Keratinocyte (primary cell): ENCODE data around the gene CCDC28B. TPM values are rescaled to one million over a fixed set of nuclear protein-coding genes. Genes with fewer than 3 reads are reported as not detected.

ENCODE experiments used
- DNase-seq: peaks from one replicate; pipeline ENCODE4 v3.0.0-alpha.2; 2011; ENCODE audit warnings: low read depth, missing footprints, low spot score
- FAIRE-seq: peaks from 2 replicates; lab custom pipeline; 2011; peaks lifted over from hg19 to GRCh38; lab: Jason Lieb, UNC
- H2AFZ ChIP-seq: 2 replicates; pipeline ENCODE4 v1.6.0; 2012; ENCODE audit warnings: low read length, control low read depth, inconsistent platforms; ENCODE audit not compliant: control insufficient read depth
- H3K27ac ChIP-seq: 2 replicates; pipeline ENCODE4 v1.5.1; 2011; ENCODE audit warnings: low read length; ENCODE audit not compliant: control insufficient read depth, insufficient read depth
- H3K27me3 ChIP-seq: 3 replicates; pipeline ENCODE4 v1.6.0; 2011; ENCODE audit warnings: low read length; ENCODE audit not compliant: control insufficient read depth, insufficient read depth; ENCODE audit errors: extremely low read depth
- H3K36me3 ChIP-seq, 2 experiments: 2 replicates in 1 of 2; 3 replicates in 1 of 2; pipeline ENCODE4 v1.5.1; 2011; ENCODE audit warnings: low read length in 2 of 2, mild to moderate bottlenecking in 1 of 2; ENCODE audit not compliant: control insufficient read depth in 2 of 2, insufficient read depth in 2 of 2; ENCODE audit errors: extremely low read depth in 1 of 2
- H3K4me1 ChIP-seq: 3 replicates; pipeline ENCODE4 v1.5.1; 2011; ENCODE audit warnings: low read length; ENCODE audit not compliant: control insufficient read depth, insufficient read depth; ENCODE audit errors: extremely low read depth
- H3K4me2 ChIP-seq: 3 replicates; pipeline ENCODE4 v1.6.0; 2011; ENCODE audit warnings: low read depth, low read length; ENCODE audit not compliant: control insufficient read depth, insufficient read depth; ENCODE audit errors: extremely low read depth
- H3K4me3 ChIP-seq, 3 experiments: fragments of 200-600 bp in 1 of 3; sonication (generic) in 1 of 3; 2 replicates in 2 of 3; 3 replicates in 1 of 3; pipeline ENCODE4 v1.5.1; 2011 to 2016; ENCODE audit warnings: low read length in 3 of 3, mild to moderate bottlenecking in 3 of 3, control low read depth in 2 of 3, inconsistent platforms in 1 of 3, low read depth in 1 of 3, mixed read lengths in 1 of 3, mixed run types in 1 of 3, moderate library complexity in 1 of 3; ENCODE audit not compliant: control insufficient read depth in 2 of 3, insufficient read depth in 2 of 3; ENCODE audit errors: extremely low read depth in 1 of 3
- H3K79me2 ChIP-seq: 2 replicates; pipeline ENCODE4 v1.6.0; 2012; ENCODE audit warnings: low read length; ENCODE audit not compliant: control insufficient read depth, insufficient read depth
- H3K9ac ChIP-seq: 3 replicates; pipeline ENCODE4 v1.6.0; 2011; ENCODE audit warnings: low read length; ENCODE audit not compliant: control insufficient read depth, insufficient read depth; ENCODE audit errors: extremely low read depth
- H3K9me1 ChIP-seq: 3 replicates; pipeline ENCODE4 v1.6.0; 2011; ENCODE audit warnings: low read length; ENCODE audit not compliant: control insufficient read depth, insufficient read depth; ENCODE audit errors: extremely low read depth
- H3K9me3 ChIP-seq: 2 replicates; pipeline ENCODE4 v1.5.1; 2012; ENCODE audit warnings: low read depth, low read length; ENCODE audit not compliant: control insufficient read depth
- H4K20me1 ChIP-seq: 3 replicates; pipeline ENCODE4 v1.6.0; 2011; ENCODE audit warnings: low read length; ENCODE audit not compliant: control insufficient read depth, insufficient read depth; ENCODE audit errors: extremely low read depth
- CTCF ChIP-seq, 3 experiments: IDR thresholded peaks in 1 of 3; conservative IDR thresholded peaks in 1 of 3; optimal IDR thresholded peaks in 1 of 3; 2 replicates in 2 of 3; 3 replicates in 1 of 3; pipeline versions ENCODE3 to v1.5.1; 2011; ENCODE audit warnings: low read length in 3 of 3, mild to moderate bottlenecking in 3 of 3, moderate library complexity in 2 of 3, control low read depth in 1 of 3, inconsistent platforms in 1 of 3; ENCODE audit not compliant: insufficient read depth in 2 of 3; ENCODE audit errors: extremely low read depth in 1 of 3
- EZH2 ChIP-seq: IDR thresholded peaks from one replicate; pipeline ENCODE4 v1.6.1; 2012; ENCODE audit warnings: inconsistent platforms, mild to moderate bottlenecking, low read length, moderate library complexity
- dilution Hi-C: fragments of 300-500 bp; cut with MboI; formaldehyde crosslinking; loops from one replicate; pipeline ENCODE4 v1.7.0; 2020; ENCODE audit warnings: low sequenced_read_pairs; ENCODE audit not compliant: extremely low pct_ligation_motif_present
- polyA plus RNA-seq, 5 experiments: library from polyadenylated mRNA; depleted of rRNA in 3 of 5; stranded (reverse) in 3 of 5; stranded (forward) in 1 of 5; unstranded in 1 of 5; fragments of >200 nt; gene quantifications; 1 replicate in 1 of 5; 2 replicates in 3 of 5; 3 replicates in 1 of 5; pipeline versions ENCODE4 v1.2.1 to v1.2.3, GENCODE V29; 2011 to 2012; ENCODE audit warnings: missing spikeins in 2 of 5, low read depth in 1 of 5, low replicate concordance in 1 of 5

The CCDC28B gene
- polyA plus RNA-seq, 1 donor (not counting 4 experiments of a cell fraction or from before 2014, with no cell fraction given), result 3.6 TPM

- H3K79me2 ChIP-seq, result peaks cover 37% of the 10 kb centered on the region
- H3K27ac ChIP-seq, result peak overlapping the region; percentile 98
- H3K36me3 ChIP-seq, result peaks cover 13 to 23% of the 10 kb centered on the region in 2 experiments
- H3K4me2 ChIP-seq, result peak overlapping the region; percentile 80
- H4K20me1 ChIP-seq, result no peaks in the 10 kb centered on the region
- H3K9ac ChIP-seq, result peak overlapping the region; percentile 100
- H3K27me3 ChIP-seq, result no peaks in the 10 kb centered on the region
- dilution Hi-C loops, result no loop called here
- no peak for FAIRE-seq
- H3K4me1 ChIP-seq, result peaks cover 27% of the 10 kb centered on the region
- no peak for DNase-seq
- H3K9me1 ChIP-seq, result no peaks in the 10 kb centered on the region
- H2AFZ ChIP-seq, result no peak overlapping the region
- TF ChIP-seq CTCF (optimal IDR thresholded peaks at IDR 0.05 in 1 of 3, IDR thresholded peaks at IDR 0.05 in 1 of 3, conservative IDR thresholded peaks at IDR 0.05 in 1 of 3; ENCODE audit: extremely low read depth in 1 of 3, insufficient read depth in 2 of 3, low read length in 3 of 3) (no peak), EZH2 (no peak)
- peak overlapping the region; percentile 82 to 96 (median 89) for H3K4me3 ChIP-seq
- H3K9me3 ChIP-seq, result no peaks in the 10 kb centered on the region
Measured at GRCh38 chr1:32221581-32221979, 21.2 kb downstream of the CCDC28B start.

GRCh38 chr1:32221980-32222755, 21.8 kb downstream of the CCDC28B start, which contains the start of the genes EIF3I and TMEM234:
Gene EIF3I (plus strand): TSS chr1:32222407. CDS start chr1:32222442, 35 bp downstream.
Gene TMEM234 (minus strand): TSS chr1:32222353. CDS start chr1:32222322, 31 bp downstream.
- TF ChIP-seq EZH2 (no peak), CTCF (optimal IDR thresholded peaks at IDR 0.05 in 1 of 3, IDR thresholded peaks at IDR 0.05 in 1 of 3, conservative IDR thresholded peaks at IDR 0.05 in 1 of 3; ENCODE audit: extremely low read depth in 1 of 3, insufficient read depth in 2 of 3, low read length in 3 of 3) (no peak)
- peak within 1 kb of the TSS; percentile 86 for H3K4me2 ChIP-seq
- peak within 1 kb of the TSS; percentile 82 to 96 (median 89) for H3K4me3 ChIP-seq
- H2AFZ ChIP-seq, result peak within 1 kb of the TSS; percentile 84
- dilution Hi-C loops, result no loop called here
- peak within 1 kb of the TSS; percentile 100 for H3K9ac ChIP-seq
- H3K36me3 ChIP-seq, result peaks cover 12 to 18% of the 10 kb centered on the region in 2 experiments
- H4K20me1 ChIP-seq, result no peaks in the 10 kb centered on the region
- H3K27ac ChIP-seq, result peak within 1 kb of the TSS; percentile 98
- H3K79me2 ChIP-seq, result peaks cover 37% of the 10 kb centered on the region
- peak; percentile 60 for DNase-seq
- H3K9me1 ChIP-seq, result no peaks in the 10 kb centered on the region
- H3K4me1 ChIP-seq, result peaks cover 21% of the 10 kb centered on the region
- peak; percentile 81 for FAIRE-seq
- H3K27me3 ChIP-seq, result no peaks in the 10 kb centered on the region
- no peaks in the 10 kb centered on the region for H3K9me3 ChIP-seq
